BE2C (cell line): Measurements from ENCODE around the gene FLYWCH2.

Experiments used
- DNase-seq: peaks from one replicate; pipeline ENCODE4 v3.0.0-alpha.2; 2020
- H3K27me3 ChIP-seq: fragments of 250-450 bp; sonication (Bioruptor Pico); 2 replicates; pipeline ENCODE4 v1.5.1; 2020; ENCODE audit warnings: mild to moderate bottlenecking
- H3K36me3 ChIP-seq: fragments of 250-450 bp; sonication (Bioruptor Pico); 2 replicates; pipeline ENCODE4 v1.5.1; 2020; ENCODE audit warnings: mild to moderate bottlenecking
- H3K4me1 ChIP-seq: fragments of 250-450 bp; sonication (Bioruptor Pico); 2 replicates; pipeline ENCODE4 v1.5.1; 2020
- H3K4me3 ChIP-seq: 2 replicates; pipeline ENCODE4 v1.5.1; 2011; ENCODE audit warnings: low read depth, low read length
- H3K9me3 ChIP-seq: fragments of 250-450 bp; sonication (Bioruptor Pico); 2 replicates; pipeline ENCODE4 v1.5.1; 2020
- CTCF ChIP-seq: IDR thresholded peaks from 2 replicates; pipeline ENCODE4 v1.5.1; 2012; ENCODE audit warnings: mild to moderate bottlenecking, low read depth, low read length

The FLYWCH2 gene

GRCh38 chr16:2865651-2866050 lies 17.4 kb upstream of the FLYWCH2 start:
- TF ChIP-seq CTCF: no peak
- H3K4me1 ChIP-seq: no peaks in the 10 kb centered on the region
- H3K4me3 ChIP-seq: no peak overlapping the region
- no peaks in the 10 kb centered on the region for H3K36me3 ChIP-seq
- no peak for DNase-seq
- no peaks in the 10 kb centered on the region for H3K9me3 ChIP-seq
- peaks cover 18% of the 10 kb centered on the region for H3K27me3 ChIP-seq

GRCh38 chr16:2866431-2866830 lies 16.6 kb upstream of the FLYWCH2 start:
- no peak for TF ChIP-seq CTCF
- H3K4me3 ChIP-seq: no peak overlapping the region
- no peak for DNase-seq

GRCh38 chr16:2867661-2867986 lies 15.4 kb upstream of the FLYWCH2 start:
- H3K4me3 ChIP-seq: peak overlapping the region; percentile 77
- TF ChIP-seq CTCF: no peak
- DNase-seq: no peak
- no peaks in the 10 kb centered on the region for H3K36me3 ChIP-seq
- no peaks in the 10 kb centered on the region for H3K9me3 ChIP-seq
- H3K4me1 ChIP-seq: no peaks in the 10 kb centered on the region
- H3K27me3 ChIP-seq: peaks cover 16% of the 10 kb centered on the region

More at GRCh38 chr16:2866431-2866830, 16.6 kb upstream of the FLYWCH2 start:
- H3K9me3 ChIP-seq: no peaks in the 10 kb centered on the region
- no peaks in the 10 kb centered on the region for H3K36me3 ChIP-seq
- no peaks in the 10 kb centered on the region for H3K4me1 ChIP-seq
- H3K27me3 ChIP-seq: peaks cover 14% of the 10 kb centered on the region

- peak; percentile 96 for DNase-seq
- Histone ChIP-seq H3K9me3 (no peaks in the 10 kb centered on the region), H3K27me3 (peaks cover 16% of the 10 kb centered on the region), H3K4me3 (peak overlapping the region; percentile 77), H3K36me3 (no peaks in the 10 kb centered on the region), H3K4me1 (no peaks in the 10 kb centered on the region)
- TF ChIP-seq CTCF: peak; percentile 92
Measured at GRCh38 chr16:2867987-2868789, 14.8 kb upstream of the FLYWCH2 start.

- H3K36me3 ChIP-seq: no peaks in the 10 kb centered on the region
- H3K4me1 ChIP-seq: no peaks in the 10 kb centered on the region
- no peak for DNase-seq
- peaks cover 12% of the 10 kb centered on the region; the same call in 1 of the 2 replicates for H3K27me3 ChIP-seq
- TF ChIP-seq CTCF: no peak
- H3K4me3 ChIP-seq: no peak overlapping the region
- H3K9me3 ChIP-seq: no peaks in the 10 kb centered on the region
Measured at GRCh38 chr16:2871926-2872325, 11.1 kb upstream of the FLYWCH2 start.

- no peaks in the 10 kb centered on the region for H3K9me3 ChIP-seq
- no peak for TF ChIP-seq CTCF
Measured at GRCh38 chr16:2874032-2874911, 8.7 kb upstream of the FLYWCH2 start.

More at GRCh38 chr16:2874032-2874911, 8.7 kb upstream of the FLYWCH2 start:
- no peaks in the 10 kb centered on the region for H3K4me1 ChIP-seq
- H3K4me3 ChIP-seq: no peak overlapping the region
- no peaks in the 10 kb centered on the region for H3K36me3 ChIP-seq
- peaks cover 12% of the 10 kb centered on the region; the same call in 1 of the 2 replicates for H3K27me3 ChIP-seq
- DNase-seq: no peak
